HepG2 (cell line): ENCODE measurements around the gene PLAA. TPM values are rescaled to one million over a fixed set of nuclear protein-coding genes. Genes with fewer than 3 reads are reported as not detected.

Experiments used
- AGO2 ChIP-seq: fragments of 200-400 bp; formaldehyde crosslinking; optimal IDR thresholded peaks from 2 replicates; pipeline ENCODE3; 2017; ENCODE audit warnings: mild to moderate bottlenecking, low read depth, low read length, moderate library complexity
- EZH2 ChIP-seq: conservative IDR thresholded peaks from 2 replicates; pipeline ENCODE4 v1.6.1; 2012; ENCODE audit warnings: mild to moderate bottlenecking, low read depth, low read length, moderate library complexity
- HOXA5 ChIP-seq: sonication (generic); formaldehyde crosslinking; IDR thresholded peaks from 2 replicates; pipeline ENCODE4 v1.4.0; 2020; ENCODE audit warnings: missing genetic modification reagents
- KMT2B ChIP-seq: IDR thresholded peaks from 2 replicates; pipeline ENCODE4 v1.6.1; 2016; ENCODE audit warnings: missing genetic modification reagents, missing compliant biosample characterization
- MEIS1 ChIP-seq: sonication (generic); formaldehyde crosslinking; IDR thresholded peaks from 2 replicates; pipeline ENCODE4 v1.9.0; 2021; ENCODE audit warnings: mild to moderate bottlenecking, missing genetic modification reagents, moderate library complexity, borderline replicate concordance
- MTA3 ChIP-seq: sonication (generic); formaldehyde crosslinking; IDR thresholded peaks from 2 replicates; pipeline ENCODE4 v1.4.0; 2020; ENCODE audit warnings: missing genetic modification reagents
- NCOA1 ChIP-seq: sonication (generic); formaldehyde crosslinking; IDR thresholded peaks from 2 replicates; pipeline ENCODE4 v1.9.0; 2021; ENCODE audit warnings: missing genetic modification reagents
- PRPF4 ChIP-seq: fragments of 200-400 bp; formaldehyde crosslinking; IDR thresholded peaks from 2 replicates; pipeline ENCODE4 v1.6.1; 2016; ENCODE audit warnings: low read length, low read depth; ENCODE audit not compliant: poor library complexity, severe bottlenecking
- SIN3A ChIP-seq: IDR thresholded peaks from 2 replicates; pipeline ENCODE4 v1.6.1; 2011; ENCODE audit warnings: low read depth, mild to moderate bottlenecking, control low read depth, low read length, borderline replicate concordance
- SOX13 ChIP-seq, 3 experiments: fragments of 450-650 bp in 1 of 3; sonication (generic) in 1 of 3; formaldehyde crosslinking in 1 of 3; IDR thresholded peaks in 2 of 3; conservative IDR thresholded peaks in 1 of 3; 2 replicates each; pipeline versions ENCODE4 v1.5.0 to v1.6.1; 2016 to 2020; ENCODE audit warnings: antibody characterized with exemption in 1 of 3, mild to moderate bottlenecking in 1 of 3, missing compliant biosample characterization in 1 of 3, missing genetic modification reagents in 1 of 3, moderate library complexity in 1 of 3
- TAF15 ChIP-seq: fragments of 200-400 bp; formaldehyde crosslinking; IDR thresholded peaks from one replicate; pipeline ENCODE4 v1.6.1; 2018; ENCODE audit warnings: mild to moderate bottlenecking, low read depth, low read length; ENCODE audit not compliant: poor library complexity, severe bottlenecking
- TEAD3 ChIP-seq: optimal IDR thresholded peaks from 2 replicates; pipeline ENCODE3; 2016; ENCODE audit warnings: borderline replicate concordance
- TOPORS ChIP-seq: sonication (generic); formaldehyde crosslinking; IDR thresholded peaks from 2 replicates; pipeline ENCODE4 v1.8.0; 2023; ENCODE audit warnings: mild to moderate bottlenecking, missing genetic modification reagents
- XRCC5 ChIP-seq: fragments of 200-400 bp; formaldehyde crosslinking; optimal IDR thresholded peaks from 2 replicates; pipeline ENCODE3; 2017; ENCODE audit warnings: mild to moderate bottlenecking, low read length
- ZBTB8A ChIP-seq: sonication (generic); formaldehyde crosslinking; IDR thresholded peaks from 2 replicates; pipeline ENCODE4 v1.4.0; 2020; ENCODE audit warnings: mild to moderate bottlenecking, low read depth, missing genetic modification reagents, borderline replicate concordance
- ZNF354B ChIP-seq: sonication (generic); formaldehyde crosslinking; IDR thresholded peaks from 2 replicates; pipeline ENCODE4 v1.8.0; 2022; ENCODE audit warnings: mild to moderate bottlenecking, missing genetic modification reagents
- ZNF605 ChIP-seq: sonication (generic); formaldehyde crosslinking; IDR thresholded peaks from 2 replicates; pipeline ENCODE4 v1.8.0; 2022; ENCODE audit warnings: mild to moderate bottlenecking, missing genetic modification reagents
- ZNF713 ChIP-seq: sonication (generic); formaldehyde crosslinking; IDR thresholded peaks from 2 replicates; pipeline ENCODE4 v1.4.0; 2020; ENCODE audit warnings: mild to moderate bottlenecking, missing genetic modification reagents
- ZZZ3 ChIP-seq: sonication (generic); formaldehyde crosslinking; IDR thresholded peaks from 2 replicates; pipeline ENCODE4 v1.4.0; 2020; ENCODE audit warnings: missing genetic modification reagents, mild to moderate bottlenecking, borderline replicate concordance
- polyA plus RNA-seq, 8 experiments: library from polyadenylated mRNA; depleted of rRNA in 3 of 8; stranded (reverse) in 7 of 8; unstranded in 1 of 8; fragments of >200 nt; fragmentation: Illumina TruSeq in 4 of 8; extraction: Trizol in 4 of 8; gene quantifications; 2 replicates each; pipeline versions ENCODE4 v1.2.1 to v1.2.3, GENCODE V29; 2011 to 2016; ENCODE audit warnings: low read depth in 4 of 8, missing spikeins in 1 of 8, mixed read lengths in 1 of 8; ENCODE audit not compliant: insufficient read depth in 1 of 8
- total RNA-seq, 5 experiments: library from RNA; depleted of rRNA; stranded (reverse); fragments of >200 nt; fragmentation: Illumina TruSeq; extraction: Trizol; gene quantifications; 2 replicates each; pipeline ENCODE4 v1.2.3, GENCODE V29; 2016; ENCODE audit warnings: low read depth in 1 of 5
- TF ChIP-seq, protein P1 (sequence below): sonication (generic); formaldehyde crosslinking; IDR thresholded peaks from 2 replicates; pipeline ENCODE4 v1.5.0; 2020; ENCODE audit warnings: mild to moderate bottlenecking, missing genetic modification reagents
- TF ChIP-seq, protein P2 (sequence below): fragments of 450-650 bp; IDR thresholded peaks from 2 replicates; pipeline ENCODE4 v1.6.1; 2017
- TF ChIP-seq, protein P3 (sequence below): sonication (generic); formaldehyde crosslinking; IDR thresholded peaks from 2 replicates; pipeline ENCODE4 v1.4.0; 2020; ENCODE audit warnings: mild to moderate bottlenecking, low read depth, missing genetic modification reagents

Gene PLAA
- total and polyA plus RNA-seq, 2 of the 13 experiments (the other 11 are each of a cell fraction or from before 2014, with no cell fraction given) = 5.8 to 22.9 TPM

DNA sequence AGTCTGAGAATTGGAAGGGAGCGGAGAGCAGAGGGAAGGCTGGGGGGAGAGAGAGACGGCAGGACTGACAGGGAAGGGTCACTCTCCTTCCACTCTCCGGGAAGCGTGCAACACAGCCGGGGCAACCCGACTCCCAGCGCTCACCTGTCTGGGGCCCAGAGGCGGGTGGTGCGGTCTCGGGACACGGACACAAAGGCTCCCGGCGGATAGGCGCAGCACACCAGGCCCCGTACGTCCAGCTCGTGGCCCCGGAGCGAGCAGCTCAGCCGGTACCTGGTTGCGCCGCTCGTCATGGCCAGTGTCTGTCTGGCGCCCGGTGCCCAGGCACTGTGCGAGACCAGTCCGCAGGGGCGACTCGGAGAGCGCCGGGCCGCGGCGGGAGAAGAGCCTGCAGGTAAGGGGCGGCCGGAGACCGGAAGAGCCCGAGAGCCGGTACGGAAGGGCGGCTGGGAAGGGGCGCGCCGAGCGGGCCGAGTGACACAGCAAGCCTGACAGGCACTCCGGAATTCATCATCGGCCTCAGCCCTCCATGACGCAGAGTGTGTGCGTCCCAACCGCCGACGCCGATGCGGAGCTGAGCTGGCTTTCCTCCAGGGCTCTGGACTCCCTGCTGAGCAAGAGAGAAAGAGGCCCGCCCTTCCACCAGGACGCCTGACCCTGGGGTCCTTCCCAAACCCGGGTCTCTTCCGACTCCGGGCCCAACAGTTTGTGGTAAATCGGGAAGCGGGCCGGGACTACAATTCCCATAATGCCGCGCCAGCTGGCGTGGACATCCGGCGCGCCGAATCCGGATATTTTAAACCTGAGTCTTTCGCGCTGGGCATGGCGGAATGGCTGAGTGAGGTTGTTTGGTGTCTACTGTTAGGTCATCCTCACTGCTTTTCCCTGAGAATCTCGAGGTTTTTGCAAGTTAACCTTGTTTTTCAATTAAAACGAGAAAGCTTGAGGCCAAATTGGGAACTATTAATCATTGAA is at the start of gene PLAA (continued):
- TF ChIP-seq, protein P1, sequence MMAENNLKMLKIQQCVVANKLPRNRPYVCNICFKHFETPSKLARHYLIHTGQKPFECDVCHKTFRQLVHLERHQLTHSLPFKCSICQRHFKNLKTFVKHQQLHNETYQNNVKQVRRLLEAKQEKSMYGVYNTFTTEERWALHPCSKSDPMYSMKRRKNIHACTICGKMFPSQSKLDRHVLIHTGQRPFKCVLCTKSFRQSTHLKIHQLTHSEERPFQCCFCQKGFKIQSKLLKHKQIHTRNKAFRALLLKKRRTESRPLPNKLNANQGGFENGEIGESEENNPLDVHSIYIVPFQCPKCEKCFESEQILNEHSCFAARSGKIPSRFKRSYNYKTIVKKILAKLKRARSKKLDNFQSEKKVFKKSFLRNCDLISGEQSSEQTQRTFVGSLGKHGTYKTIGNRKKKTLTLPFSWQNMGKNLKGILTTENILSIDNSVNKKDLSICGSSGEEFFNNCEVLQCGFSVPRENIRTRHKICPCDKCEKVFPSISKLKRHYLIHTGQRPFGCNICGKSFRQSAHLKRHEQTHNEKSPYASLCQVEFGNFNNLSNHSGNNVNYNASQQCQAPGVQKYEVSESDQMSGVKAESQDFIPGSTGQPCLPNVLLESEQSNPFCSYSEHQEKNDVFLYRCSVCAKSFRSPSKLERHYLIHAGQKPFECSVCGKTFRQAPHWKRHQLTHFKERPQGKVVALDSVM (CRISPR knock-in tag) = peak; percentile 54; the same call in 1 of the 2 replicates
- no peak for TF ChIP-seq ZNF354B (CRISPR knock-in tag)
- TF ChIP-seq TAF15 = peak; percentile 44
- no peak for TF ChIP-seq SOX13 (IDR thresholded peaks at IDR 0.05)
- TF ChIP-seq SOX13 (CRISPR knock-in tag; conservative IDR thresholded peaks at IDR 0.05 in 1 of 2, IDR thresholded peaks at IDR 0.05 in 1 of 2) = no peak
- TF ChIP-seq EZH2 = no peak
- TF ChIP-seq, protein P2, sequence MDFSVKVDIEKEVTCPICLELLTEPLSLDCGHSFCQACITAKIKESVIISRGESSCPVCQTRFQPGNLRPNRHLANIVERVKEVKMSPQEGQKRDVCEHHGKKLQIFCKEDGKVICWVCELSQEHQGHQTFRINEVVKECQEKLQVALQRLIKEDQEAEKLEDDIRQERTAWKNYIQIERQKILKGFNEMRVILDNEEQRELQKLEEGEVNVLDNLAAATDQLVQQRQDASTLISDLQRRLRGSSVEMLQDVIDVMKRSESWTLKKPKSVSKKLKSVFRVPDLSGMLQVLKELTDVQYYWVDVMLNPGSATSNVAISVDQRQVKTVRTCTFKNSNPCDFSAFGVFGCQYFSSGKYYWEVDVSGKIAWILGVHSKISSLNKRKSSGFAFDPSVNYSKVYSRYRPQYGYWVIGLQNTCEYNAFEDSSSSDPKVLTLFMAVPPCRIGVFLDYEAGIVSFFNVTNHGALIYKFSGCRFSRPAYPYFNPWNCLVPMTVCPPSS = no peak
- peak; percentile 91; the same call in 1 of the 2 replicates for TF ChIP-seq MEIS1 (CRISPR knock-in tag)
- TF ChIP-seq, protein P3, sequence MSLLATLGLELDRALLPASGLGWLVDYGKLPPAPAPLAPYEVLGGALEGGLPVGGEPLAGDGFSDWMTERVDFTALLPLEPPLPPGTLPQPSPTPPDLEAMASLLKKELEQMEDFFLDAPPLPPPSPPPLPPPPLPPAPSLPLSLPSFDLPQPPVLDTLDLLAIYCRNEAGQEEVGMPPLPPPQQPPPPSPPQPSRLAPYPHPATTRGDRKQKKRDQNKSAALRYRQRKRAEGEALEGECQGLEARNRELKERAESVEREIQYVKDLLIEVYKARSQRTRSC (CRISPR knock-in tag) = no peak
- TF ChIP-seq MTA3 (CRISPR knock-in tag) = no peak
- no peak for TF ChIP-seq TOPORS (CRISPR knock-in tag)
- TF ChIP-seq PRPF4 = no peak
- TF ChIP-seq ZNF713 = no peak
- peak; percentile 56; the same call in 1 of the 2 replicates for TF ChIP-seq NCOA1 (CRISPR knock-in tag)
- no peak for TF ChIP-seq TEAD3 (CRISPR knock-in tag)
- peak; percentile 27; the same call in 1 of the 2 replicates for TF ChIP-seq HOXA5 (CRISPR knock-in tag)
- TF ChIP-seq ZNF605 = peak; percentile 41; the same call in 1 of the 2 replicates
- peak; percentile 96 for TF ChIP-seq KMT2B (CRISPR knock-in tag)
- peak; percentile 96 for TF ChIP-seq SIN3A
- peak; percentile 56 for TF ChIP-seq XRCC5
- peak; percentile 76 for TF ChIP-seq AGO2
- TF ChIP-seq ZZZ3 (CRISPR knock-in tag) = peak; percentile 80; the same call in 1 of the 2 replicates
- no peak; the same call in 1 of the 2 replicates for TF ChIP-seq ZBTB8A (CRISPR knock-in tag)
